Right hindlimb (tissue), 1 donor: ENCODE data around the gene FARSB.
"Not testable (repeated sequence)": the region's sequence is repeated elsewhere in the genome, so short reads cannot be mapped to it uniquely, and the experiment has no call there.

Experiments used
- DNase-seq: peaks from one replicate; pipeline ENCODE4 v3.0.0-alpha.2; 2018

The FARSB gene

DNA sequence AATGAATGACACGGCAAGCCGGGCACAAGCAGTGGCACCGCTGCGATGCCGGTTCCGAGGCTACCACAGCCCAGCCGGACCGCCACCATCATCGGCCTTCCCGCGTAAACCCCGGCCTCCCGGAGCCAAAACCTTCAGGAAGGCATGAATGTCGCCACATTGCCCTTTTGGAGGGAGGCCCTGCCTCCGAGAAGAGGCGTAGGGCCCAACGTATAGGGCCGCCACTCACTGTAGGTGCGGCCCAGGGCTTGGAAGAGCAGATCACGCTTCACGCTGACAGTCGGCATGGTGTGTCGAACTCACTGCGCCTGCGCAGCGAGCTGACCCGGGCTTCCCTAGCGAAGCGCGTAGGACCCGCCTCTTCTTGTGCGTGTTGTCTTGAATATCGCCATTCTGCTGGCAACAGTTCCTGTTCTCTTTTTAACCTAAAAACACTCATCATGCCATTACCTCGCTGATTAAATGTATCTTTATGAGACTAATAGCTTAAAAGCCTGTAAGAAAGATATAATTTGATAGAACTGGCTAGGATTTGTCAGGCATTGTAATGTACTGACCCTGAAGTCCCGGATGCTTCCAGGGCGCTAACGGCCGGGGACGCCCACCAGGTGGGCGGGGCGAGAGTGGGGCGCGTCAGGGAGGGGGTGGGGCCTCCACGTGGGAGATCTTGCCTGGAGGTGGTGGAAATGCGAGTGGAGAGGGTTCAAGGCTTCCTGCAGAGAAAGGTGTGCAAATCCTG lies at the start of gene FARSB:
TSS of gene FARSB (minus strand) at position 306 of the 739 bp plus-strand sequence. CDS start at position 287, 19 bp downstream.
- DNase-seq: peak; percentile 95

- DNase-seq: no peak
Observed at GRCh38 chr2:222703886-222704285, 48.0 kb upstream of the FARSB start.

GRCh38 chr2:222703091-222703490 lies 47.2 kb upstream of the FARSB start:
- no peak for DNase-seq

GRCh38 chr2:222701721-222702131 lies 45.8 kb upstream of the FARSB start:
- DNase-seq: no peak

GRCh38 chr2:222701233-222701632 lies 45.3 kb upstream of the FARSB start:
- no peak for DNase-seq

GRCh38 chr2:222698276-222698675 lies 42.4 kb upstream of the FARSB start:
- DNase-seq: no peak

DNA sequence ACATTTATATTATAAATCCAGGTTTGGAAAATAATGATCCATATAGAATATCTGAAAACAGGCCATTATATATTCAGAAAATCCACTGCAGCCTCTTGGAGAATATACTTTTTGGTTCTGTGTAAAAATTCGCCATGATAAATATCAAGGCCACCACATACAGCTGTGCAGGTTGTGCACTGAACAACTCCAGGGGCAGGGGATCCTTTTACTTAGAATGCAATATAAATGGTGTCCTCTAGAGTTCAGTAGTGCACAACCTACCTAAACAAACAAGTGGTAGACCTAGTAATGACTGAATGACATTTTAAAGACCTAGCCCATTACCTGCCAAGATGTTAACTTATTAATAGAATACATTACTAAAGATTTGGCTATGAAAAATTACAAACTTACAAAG lies 37.9 kb upstream of the FARSB start:
- no peak for DNase-seq

- not testable (repeated sequence) for DNase-seq
Observed at GRCh38 chr2:222693413-222693812, 37.5 kb upstream of the FARSB start.

DNA sequence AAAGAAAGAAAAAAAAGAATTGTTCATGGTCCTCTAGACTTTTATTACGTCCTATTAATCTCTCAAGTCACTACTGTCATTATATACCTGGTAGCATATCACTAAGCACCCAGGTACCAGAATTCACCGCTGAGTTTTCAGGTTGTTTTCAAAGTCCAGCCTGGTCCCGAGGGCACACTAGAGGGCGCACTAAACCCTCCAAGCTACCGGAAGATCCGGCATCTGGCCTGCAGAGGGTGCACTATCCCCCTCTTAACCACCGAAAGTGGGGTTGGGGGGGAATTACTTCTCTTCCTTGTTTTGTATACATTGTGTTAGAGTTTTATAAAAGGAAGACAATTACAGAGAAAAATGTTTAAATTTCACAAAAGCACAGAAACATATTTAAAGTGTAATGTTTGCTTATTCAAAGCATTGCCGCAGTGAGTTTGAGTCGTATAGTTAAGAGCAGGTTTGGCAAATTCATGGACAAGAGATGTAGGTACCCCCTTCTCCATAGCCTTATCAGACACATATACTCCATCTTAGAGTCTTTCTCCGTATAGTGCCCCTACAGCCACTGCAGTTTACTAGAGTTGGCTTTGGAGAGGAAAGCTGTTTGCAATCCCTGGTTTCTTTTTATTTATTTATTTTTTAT lies 34.8 kb upstream of the FARSB start:
- DNase-seq: peak; percentile 79

- no peak for DNase-seq
Observed at GRCh38 chr2:222689322-222689721, 33.4 kb upstream of the FARSB start.

DNA sequence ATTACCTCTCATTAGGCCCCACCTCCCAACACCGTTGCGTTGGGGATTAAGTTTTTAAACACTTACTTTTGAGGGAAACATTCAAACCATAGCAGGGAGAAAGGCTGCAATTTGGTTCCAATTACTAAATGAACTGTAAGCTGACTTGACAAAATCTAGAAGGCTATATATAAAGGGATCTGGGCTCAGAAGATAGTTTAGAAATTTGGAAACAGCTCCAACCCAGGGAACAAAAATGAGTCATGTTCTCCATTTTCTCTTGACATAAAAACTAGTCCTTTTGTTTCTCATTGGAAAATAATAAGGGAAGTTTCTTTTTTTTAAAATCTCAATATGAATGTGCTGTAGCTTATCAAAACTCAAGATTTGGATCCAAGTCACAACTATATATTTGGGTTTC lies 33.0 kb upstream of the FARSB start:
- no peak for DNase-seq

GRCh38 chr2:222686086-222686750 lies 30.3 kb upstream of the FARSB start:
- DNase-seq: no peak

- DNase-seq: no peak
Observed at GRCh38 chr2:222683805-222684204, 27.9 kb upstream of the FARSB start.

GRCh38 chr2:222677981-222678380 lies 22.1 kb upstream of the FARSB start:
- no peak for DNase-seq

DNA sequence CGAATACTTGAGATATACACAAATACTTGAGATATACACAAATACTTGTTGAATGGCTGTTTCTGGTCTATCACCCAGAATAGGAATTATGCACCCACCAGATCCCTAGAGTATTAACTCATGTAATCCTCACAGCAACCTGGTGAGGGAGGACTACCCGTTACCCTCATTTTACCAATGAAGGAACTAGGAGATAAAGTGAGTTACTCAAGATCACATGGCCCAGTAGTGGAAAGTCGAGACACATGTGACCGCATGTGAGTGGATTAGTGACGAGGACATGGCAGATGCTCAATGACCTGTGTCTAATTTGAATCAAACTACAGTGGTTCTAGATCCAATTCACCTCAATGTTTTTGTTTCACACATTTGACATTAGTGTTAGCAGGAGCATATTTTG lies 18.0 kb upstream of the FARSB start:
- no peak for DNase-seq

- DNase-seq: no peak
Observed at GRCh38 chr2:222673273-222673672, 17.4 kb upstream of the FARSB start.

DNA sequence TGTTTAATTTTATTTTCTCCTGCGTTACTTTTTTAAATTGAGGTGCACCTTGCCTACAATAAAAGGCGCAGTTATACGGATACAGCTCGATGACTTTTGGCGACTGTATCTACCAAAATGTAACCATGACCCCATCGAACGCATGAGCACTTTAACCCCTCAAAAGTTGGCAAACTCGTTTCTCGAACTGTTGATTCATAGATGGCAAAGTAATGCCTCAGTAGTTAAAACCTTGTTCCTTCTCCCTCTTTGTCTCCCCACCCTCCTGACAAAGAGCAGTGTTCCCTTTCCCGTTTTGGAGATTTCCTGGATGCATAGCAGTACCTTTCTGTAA lies 16.1 kb upstream of the FARSB start:
- DNase-seq: no peak

- peak; percentile 30 for DNase-seq
Observed at GRCh38 chr2:222671259-222672067, 15.6 kb upstream of the FARSB start, which contains the start of gene MOGAT1. Gene MOGAT1 (plus strand): TSS chr2:222671658. CDS start chr2:222671786, 128 bp downstream.

DNA sequence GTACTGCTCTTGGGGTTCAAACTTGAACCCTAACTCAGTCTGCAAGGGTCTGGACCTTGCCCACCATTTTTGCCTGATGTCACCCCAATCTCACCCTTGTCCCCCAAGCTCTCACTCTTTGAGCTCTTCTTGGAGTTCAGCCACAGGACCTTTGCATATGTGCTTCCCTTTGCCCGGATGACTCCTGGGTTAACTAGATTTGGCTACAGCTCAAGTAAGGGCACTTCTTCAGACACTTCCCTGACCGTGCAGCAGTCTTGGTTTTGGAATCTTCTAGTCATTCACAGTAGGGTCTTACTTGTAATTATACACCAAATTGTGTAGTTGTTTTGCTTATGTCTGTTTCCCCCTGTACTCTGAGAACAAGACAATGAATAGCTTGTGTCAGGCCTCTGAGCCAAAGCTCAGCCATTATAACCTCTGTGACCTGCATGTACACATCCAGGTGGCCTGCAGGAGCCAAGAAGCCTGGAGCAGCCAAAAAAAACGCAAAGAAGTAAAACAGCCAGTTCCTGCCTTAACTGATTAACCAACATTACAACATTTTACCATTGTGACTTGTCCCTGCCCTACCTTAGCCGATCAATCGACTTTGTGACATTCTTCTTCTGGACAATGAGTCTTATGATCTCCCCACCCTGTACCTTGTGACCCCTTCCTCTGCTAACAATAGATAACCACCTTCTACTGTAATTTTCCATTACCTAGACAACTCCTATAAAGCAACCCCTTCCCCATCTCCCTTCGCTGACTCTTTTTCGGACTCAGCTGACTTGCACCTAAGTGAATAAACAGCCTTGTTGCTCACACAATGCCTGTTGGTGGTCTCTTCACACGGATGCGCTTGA lies 14.5 kb upstream of the FARSB start:
- no peak for DNase-seq

DNA sequence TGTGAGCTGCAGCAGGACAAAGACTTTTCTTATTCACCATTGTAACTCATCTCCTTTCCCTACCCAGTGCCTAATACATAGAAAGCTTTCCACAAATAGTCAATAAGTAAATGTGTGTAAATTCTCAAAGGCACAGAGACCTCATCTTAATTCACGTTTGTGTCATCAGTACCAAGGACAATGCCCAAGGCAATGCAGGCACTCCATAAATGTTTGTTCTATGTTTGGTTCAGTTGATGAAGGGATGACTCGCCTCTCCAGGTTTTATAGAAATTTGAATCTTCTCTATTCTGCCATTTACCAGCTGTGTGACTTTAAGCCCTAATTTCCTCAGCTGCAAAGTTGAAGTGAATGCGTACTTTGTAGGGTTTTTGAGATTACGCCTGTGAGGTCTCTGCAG lies 13.5 kb upstream of the FARSB start:
- DNase-seq: no peak

GRCh38 chr2:222668494-222669154 lies 12.7 kb upstream of the FARSB start:
- no peak for DNase-seq

- DNase-seq: no peak
Observed at GRCh38 chr2:222663479-222663878, 7.6 kb upstream of the FARSB start.
